Thoracic aorta (tissue), 2 donors: ENCODE data around the gene MGLL. TPM values are rescaled to one million over a fixed set of nuclear protein-coding genes. Genes with fewer than 3 reads are reported as not detected.

Source experiments
- ATAC-seq: fragments of 150-250 bp; one replicate; pipeline ENCODE4 v1.8.0; 2017; ENCODE audit warnings: low read depth; ENCODE audit not compliant: insufficient number of reproducible peaks, low FRiP score
- DNase-seq: peaks from one replicate; pipeline ENCODE4 v3.0.0-alpha.2; 2020; ENCODE audit warnings: low spot score
- H3K27ac ChIP-seq, 2 donors: fragments of 200-600 bp; sonication (generic); 1 replicate in 1 of 2; 2 replicates in 1 of 2; pipeline ENCODE4 v1.5.1; 2016; ENCODE audit warnings: mild to moderate bottlenecking in 2 of 2, moderate library complexity in 2 of 2
- H3K27me3 ChIP-seq: fragments of 200-600 bp; sonication (generic); replicated peaks from 2 replicates; pipeline ENCODE4 v1.6.0; 2016; ENCODE audit warnings: mild to moderate bottlenecking; ENCODE audit not compliant: insufficient read depth
- H3K36me3 ChIP-seq: fragments of 200-600 bp; sonication (generic); one replicate; pipeline ENCODE4 v1.5.1; 2016
- H3K4me1 ChIP-seq, 2 donors: fragments of 200-600 bp; sonication (generic); 1 replicate in 1 of 2; 2 replicates in 1 of 2; pipeline versions ENCODE4 v1.5.1 to v1.6.0; 2016; ENCODE audit warnings: low read depth in 2 of 2, mild to moderate bottlenecking in 1 of 2; ENCODE audit not compliant: control insufficient read depth in 1 of 2
- H3K4me3 ChIP-seq: fragments of 200-600 bp; sonication (generic); 2 replicates; pipeline ENCODE4 v1.5.1; 2016; ENCODE audit warnings: mild to moderate bottlenecking
- H3K9me3 ChIP-seq: fragments of 200-600 bp; sonication (generic); 2 replicates; pipeline ENCODE4 v1.5.1; 2016
- CTCF ChIP-seq: fragments of 200-600 bp; sonication (generic); IDR thresholded peaks from one replicate; pipeline ENCODE4 v1.5.1; 2019; ENCODE audit warnings: antibody characterized with exemption
- total RNA-seq, 2 donors: library from RNA; depleted of rRNA; stranded (reverse); fragments of >200 nt; gene quantifications; one replicate each; pipeline versions ENCODE4 v1.1.0 to v1.2.3, GENCODE V29; 2016

Gene MGLL
- total RNA-seq, 2 donors from 2014 or later = 57.6 to 71.8 TPM

GRCh38 chr3:127670229-127670559 is 152.1 kb downstream of the MGLL start:
- ATAC-seq (no peak), DNase-seq (no peak)
- TF ChIP-seq CTCF = no peak

GRCh38 chr3:127669541-127670228 is 152.6 kb downstream of the MGLL start:
- peaks cover 16 to 23% of the 10 kb centered on the region in 2 donors for H3K4me1 ChIP-seq
- no peaks in the 10 kb centered on the region for H3K27me3 ChIP-seq
- no peak for TF ChIP-seq CTCF
- H3K9me3 ChIP-seq = no peaks in the 10 kb centered on the region
- DNase-seq = no peak
- H3K27ac ChIP-seq = no peak overlapping the region
- H3K36me3 ChIP-seq = no peaks in the 10 kb centered on the region
- ATAC-seq = no peak
- H3K4me3 ChIP-seq = no peak overlapping the region

More at GRCh38 chr3:127670229-127670559, 152.1 kb downstream of the MGLL start:
- H3K27me3 ChIP-seq = no peaks in the 10 kb centered on the region
- H3K27ac ChIP-seq = no peak overlapping the region
- no peaks in the 10 kb centered on the region for H3K36me3 ChIP-seq
- no peak overlapping the region for H3K4me3 ChIP-seq
- H3K4me1 ChIP-seq = peaks cover 16 to 28% of the 10 kb centered on the region in 2 donors
- H3K9me3 ChIP-seq = no peaks in the 10 kb centered on the region

- Histone ChIP-seq H3K27ac (no peak overlapping the region), H3K27me3 (no peaks in the 10 kb centered on the region), H3K9me3 (no peaks in the 10 kb centered on the region), H3K4me1 (peaks cover 10 to 16% of the 10 kb centered on the region in 2 donors), H3K36me3 (no peaks in the 10 kb centered on the region), H3K4me3 (no peak overlapping the region)
- no peak for ATAC-seq
- no peak for DNase-seq
- no peak for TF ChIP-seq CTCF
Measured at GRCh38 chr3:127668906-127669305, 153.4 kb downstream of the MGLL start.

GRCh38 chr3:127667119-127667681 is 155.1 kb downstream of the MGLL start:
- no peak for ATAC-seq
- DNase-seq = no peak
- no peak overlapping the region for H3K27ac ChIP-seq
- no peaks in the 10 kb centered on the region for H3K36me3 ChIP-seq
- H3K4me3 ChIP-seq = no peak overlapping the region
- TF ChIP-seq CTCF = no peak
- H3K27me3 ChIP-seq = no peaks in the 10 kb centered on the region
- H3K4me1 ChIP-seq = peaks cover 5 to 10% of the 10 kb centered on the region in 2 donors
- H3K9me3 ChIP-seq = no peaks in the 10 kb centered on the region

- H3K27me3 ChIP-seq = no peaks in the 10 kb centered on the region
- H3K27ac ChIP-seq = no peak overlapping the region
- no peaks in the 10 kb centered on the region for H3K9me3 ChIP-seq
- ATAC-seq (no peak), DNase-seq (no peak)
- no peak overlapping the region for H3K4me3 ChIP-seq
- no peaks in the 10 kb centered on the region for H3K36me3 ChIP-seq
- TF ChIP-seq CTCF = no peak
- H3K4me1 ChIP-seq = peaks cover 4 to 5% of the 10 kb centered on the region in 2 donors
Measured at GRCh38 chr3:127666676-127667075, 155.6 kb downstream of the MGLL start.
